Calu3 (cell line): Measurements from ENCODE around the gene DCHS1. TPM values are rescaled to one million over a fixed set of nuclear protein-coding genes. Genes with fewer than 3 reads are reported as not detected.

Source experiments
- BruUV-seq: library from RNA; stranded (reverse); fragments of 400-500 nt; replicated peaks from 2 replicates; lab custom pipeline; 2021; lab: Mats Ljungman, UMichigan
- CTCF ChIA-PET: fragments of 300-600 bp; sonication (Branson Sonifier 250); formaldehyde crosslinking; loops from one replicate; lab custom pipeline; 2022; ENCODE audit warnings: antibody characterized with exemption; lab: Charles Lee
- DNase-seq: peaks from one replicate; pipeline ENCODE4 v3.0.0; 2022
- H3K27ac Mint-ChIP-seq: one replicate; pipeline ENCODE4 v1.8.0; 2022; ENCODE audit warnings: mixed read lengths; ENCODE audit not compliant: unreplicated experiment
- H3K27me3 Mint-ChIP-seq: one replicate; pipeline ENCODE4 v1.8.0; 2022; ENCODE audit warnings: mixed read lengths; ENCODE audit not compliant: unreplicated experiment
- H3K36me3 Mint-ChIP-seq: one replicate; pipeline ENCODE4 v1.8.0; 2022; ENCODE audit warnings: mild to moderate bottlenecking, moderate library complexity, mixed read lengths; ENCODE audit not compliant: insufficient read depth, unreplicated experiment
- H3K4me1 Mint-ChIP-seq: one replicate; pipeline ENCODE4 v1.8.0; 2022; ENCODE audit warnings: mild to moderate bottlenecking, low read depth, mixed read lengths; ENCODE audit not compliant: unreplicated experiment
- H3K4me3 Mint-ChIP-seq: one replicate; pipeline ENCODE4 v1.8.0; 2022; ENCODE audit warnings: mild to moderate bottlenecking, low read depth, moderate library complexity, mixed read lengths; ENCODE audit not compliant: unreplicated experiment
- H3K9me3 Mint-ChIP-seq: one replicate; pipeline ENCODE4 v1.8.0; 2022; ENCODE audit warnings: low read depth, mixed read lengths; ENCODE audit not compliant: unreplicated experiment
- intact Hi-C: fragments of 100-400 bp; cut with micrococcal nuclease; formaldehyde crosslinking; loops from one replicate; pipeline ENCODE4 v1.10.0; 2022; ENCODE audit not compliant: unreplicated experiment
- total RNA-seq: library from RNA; stranded (reverse); gene quantifications from 2 replicates; pipeline ENCODE4 v1.2.3, GENCODE V29; 2022
- TF ChIP-seq, protein P1 (sequence below): fragments of 200-600 bp; IDR thresholded peaks from one replicate; pipeline ENCODE4 v1.8.0; 2022; ENCODE audit warnings: antibody characterized with exemption; ENCODE audit not compliant: unreplicated experiment

DCHS1 gene
- total RNA-seq, 1 experiment from 2014 or later = 0.02 TPM

- Mint-ChIP-seq H3K4me3 (no peak overlapping the region), H3K36me3 (peaks cover 5% of the 10 kb centered on the region), H3K27ac (no peak overlapping the region), H3K4me1 (no peaks in the 10 kb centered on the region), H3K27me3 (peaks cover 12% of the 10 kb centered on the region), H3K9me3 (no peaks in the 10 kb centered on the region)
- BruUV-seq = no TSS peak
- DNase-seq = no peak
- TF ChIP-seq, protein P1, sequence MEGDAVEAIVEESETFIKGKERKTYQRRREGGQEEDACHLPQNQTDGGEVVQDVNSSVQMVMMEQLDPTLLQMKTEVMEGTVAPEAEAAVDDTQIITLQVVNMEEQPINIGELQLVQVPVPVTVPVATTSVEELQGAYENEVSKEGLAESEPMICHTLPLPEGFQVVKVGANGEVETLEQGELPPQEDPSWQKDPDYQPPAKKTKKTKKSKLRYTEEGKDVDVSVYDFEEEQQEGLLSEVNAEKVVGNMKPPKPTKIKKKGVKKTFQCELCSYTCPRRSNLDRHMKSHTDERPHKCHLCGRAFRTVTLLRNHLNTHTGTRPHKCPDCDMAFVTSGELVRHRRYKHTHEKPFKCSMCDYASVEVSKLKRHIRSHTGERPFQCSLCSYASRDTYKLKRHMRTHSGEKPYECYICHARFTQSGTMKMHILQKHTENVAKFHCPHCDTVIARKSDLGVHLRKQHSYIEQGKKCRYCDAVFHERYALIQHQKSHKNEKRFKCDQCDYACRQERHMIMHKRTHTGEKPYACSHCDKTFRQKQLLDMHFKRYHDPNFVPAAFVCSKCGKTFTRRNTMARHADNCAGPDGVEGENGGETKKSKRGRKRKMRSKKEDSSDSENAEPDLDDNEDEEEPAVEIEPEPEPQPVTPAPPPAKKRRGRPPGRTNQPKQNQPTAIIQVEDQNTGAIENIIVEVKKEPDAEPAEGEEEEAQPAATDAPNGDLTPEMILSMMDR = no peak
- CTCF ChIA-PET = interaction anchor here (1.7 kb wide), 1 partner anchor 16 kb away, joined by 4 read pairs; the partner anchor contains the start of gene TPP1
- intact Hi-C loops = no loop called here
Observed at GRCh38 chr11:6635082-6635932, 20.3 kb downstream of the DCHS1 start.

DNA sequence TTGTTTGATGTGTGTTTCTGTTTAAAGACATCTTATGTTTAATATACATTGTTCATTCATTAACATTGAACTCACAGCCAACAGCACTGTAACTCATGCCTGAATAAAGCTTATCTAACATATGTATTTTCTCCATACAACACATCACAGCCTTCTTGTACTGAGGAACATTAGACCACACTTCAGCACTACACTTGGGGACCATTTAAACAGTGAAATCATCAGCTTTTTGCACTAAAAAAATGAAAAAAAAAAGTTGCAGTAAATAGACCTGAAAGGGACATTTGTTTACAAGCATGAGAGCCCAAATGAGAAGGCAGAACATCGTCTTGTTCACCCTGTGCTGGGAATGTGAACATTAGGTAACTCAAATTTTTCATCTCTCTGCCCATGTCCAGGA is 21.1 kb downstream of the DCHS1 start:
- Mint-ChIP-seq H3K4me3 (no peak overlapping the region), H3K4me1 (no peaks in the 10 kb centered on the region), H3K9me3 (no peaks in the 10 kb centered on the region), H3K27me3 (peaks cover 8% of the 10 kb centered on the region), H3K36me3 (peaks cover 5% of the 10 kb centered on the region), H3K27ac (no peak overlapping the region)
- no peak for DNase-seq
- BruUV-seq = no TSS peak
- intact Hi-C loops = no loop called here
- TF ChIP-seq, protein P1 = no peak
- CTCF ChIA-PET = interaction anchor here (1.7 kb wide), 1 partner anchor 15 kb away, joined by 4 read pairs; the partner anchor contains the start of gene TPP1

- TF ChIP-seq, protein P1 = no peak
- Mint-ChIP-seq H3K4me3 (no peak overlapping the region), H3K9me3 (no peaks in the 10 kb centered on the region), H3K36me3 (peaks cover 5% of the 10 kb centered on the region), H3K4me1 (no peaks in the 10 kb centered on the region), H3K27me3 (peaks cover 10% of the 10 kb centered on the region), H3K27ac (no peak overlapping the region)
- intact Hi-C loops = no loop called here
- DNase-seq = no peak
- CTCF ChIA-PET = interaction anchor here (0.6 to 1.7 kb wide), 2 partner anchors 15 to 180 kb away, joined by 4 to 5 read pairs; partner anchors contain the start of gene TPP1
- no TSS peak for BruUV-seq
Observed at GRCh38 chr11:6633422-6634408, 21.9 kb downstream of the DCHS1 start.
